Kasumi-1 (cell line): ENCODE measurements around the gene IMPA2.
A peak's percentile ranks its signal among the peaks of the same experiment; 100 is the strongest.
"Not testable (repeated sequence)": the region's sequence is repeated elsewhere in the genome, so short reads cannot be mapped to it uniquely, and the experiment has no call there.

Experiments used
- DNase-seq, 2 experiments: peaks; one replicate each; lab custom pipeline; 2025; lab: John Stamatoyannopoulos, UW

IMPA2 gene

GRCh38 chr18:11962597-11962996 is 18.7 kb upstream of the IMPA2 start:
- DNase-seq, result no peak

- no peak for DNase-seq
Measured at GRCh38 chr18:11963991-11964484, 17.3 kb upstream of the IMPA2 start.

DNA sequence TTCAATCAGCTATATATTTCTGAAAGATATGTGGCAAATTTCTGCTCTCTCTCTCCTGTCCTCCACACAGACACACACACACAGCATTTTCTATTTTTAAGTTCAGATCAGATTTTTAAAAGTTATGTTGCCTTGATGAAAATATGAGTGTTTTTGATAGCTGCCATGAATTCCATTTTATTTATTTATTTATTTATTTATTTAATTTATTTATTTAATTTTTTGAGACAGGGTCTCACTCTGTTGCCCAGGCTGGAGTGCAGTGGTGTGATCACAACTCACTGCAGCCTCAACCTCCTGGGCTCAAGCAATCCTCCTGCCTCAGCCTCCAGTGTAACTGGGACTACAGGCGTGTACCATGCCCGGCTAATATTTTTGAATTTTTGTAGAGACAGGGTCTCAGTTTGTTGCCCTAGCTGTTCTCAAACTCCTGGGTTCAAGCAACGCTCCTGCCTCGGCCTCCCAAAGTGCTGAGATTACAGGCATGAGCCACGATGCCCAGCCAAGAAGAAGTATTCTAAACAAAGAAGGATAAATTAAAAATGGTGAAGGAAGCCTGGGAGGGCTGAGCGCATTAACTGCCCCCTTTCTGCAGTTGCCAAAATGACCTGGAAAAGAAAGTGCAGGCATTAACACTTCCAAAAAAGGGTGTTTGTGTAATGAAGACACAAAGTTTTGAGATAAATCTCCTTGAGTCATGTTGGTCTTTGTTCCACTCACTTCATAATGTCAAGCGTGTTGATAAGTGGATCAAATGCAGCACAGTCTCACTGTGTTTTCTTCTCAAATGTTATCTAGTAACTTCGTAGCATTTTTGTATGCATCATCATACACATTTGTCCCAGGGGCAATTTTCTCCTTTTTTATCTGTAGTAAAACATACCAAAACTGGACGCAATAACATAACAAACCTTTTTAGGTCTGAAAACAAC is 11.1 kb upstream of the IMPA2 start:
- no peak for DNase-seq

- DNase-seq, result not testable (repeated sequence)
Measured at GRCh38 chr18:11970836-11971226, 10.5 kb upstream of the IMPA2 start.

- peak in 1 of 2 experiments; percentile 28 for DNase-seq
Measured at GRCh38 chr18:11972371-11973174, 8.7 kb upstream of the IMPA2 start.

DNA sequence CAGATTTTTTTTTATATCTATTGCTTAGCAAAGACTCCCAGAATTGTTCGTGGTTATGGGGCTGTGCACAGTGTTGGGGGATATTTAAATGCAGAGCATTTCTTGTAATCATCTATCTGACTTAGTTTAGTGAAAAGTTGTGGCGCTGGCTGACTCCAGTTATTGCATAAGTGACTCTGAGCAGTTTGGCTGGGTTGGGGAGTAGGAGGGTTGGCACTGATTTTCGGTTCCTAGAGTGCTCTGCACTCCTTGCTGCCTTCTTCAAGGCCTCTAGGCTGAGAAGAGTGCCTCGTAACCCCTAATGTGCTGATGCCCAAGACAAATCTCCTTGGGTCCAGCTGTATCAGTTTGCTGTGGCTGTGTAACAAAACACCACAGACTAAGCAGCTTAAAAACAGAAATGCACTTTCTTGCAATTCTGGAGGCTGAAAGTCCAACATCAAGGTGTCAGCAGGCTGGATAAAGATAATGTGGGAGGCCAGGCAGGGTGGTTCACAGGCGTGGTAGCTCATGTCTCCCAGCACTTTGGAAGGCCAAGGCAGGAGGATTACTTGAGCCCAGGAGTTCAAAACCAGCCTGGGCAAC is 6.5 kb upstream of the IMPA2 start:
- DNase-seq, result no peak

- no peak for DNase-seq
Measured at GRCh38 chr18:11975723-11976122, 5.6 kb upstream of the IMPA2 start.

- DNase-seq, result no peak
Measured at GRCh38 chr18:11976315-11977152, 4.8 kb upstream of the IMPA2 start.

- no peak for DNase-seq
Measured at GRCh38 chr18:11977153-11977466, 4.2 kb upstream of the IMPA2 start.

GRCh38 chr18:11978956-11979355 is 2.4 kb upstream of the IMPA2 start:
- DNase-seq, result no peak

DNA sequence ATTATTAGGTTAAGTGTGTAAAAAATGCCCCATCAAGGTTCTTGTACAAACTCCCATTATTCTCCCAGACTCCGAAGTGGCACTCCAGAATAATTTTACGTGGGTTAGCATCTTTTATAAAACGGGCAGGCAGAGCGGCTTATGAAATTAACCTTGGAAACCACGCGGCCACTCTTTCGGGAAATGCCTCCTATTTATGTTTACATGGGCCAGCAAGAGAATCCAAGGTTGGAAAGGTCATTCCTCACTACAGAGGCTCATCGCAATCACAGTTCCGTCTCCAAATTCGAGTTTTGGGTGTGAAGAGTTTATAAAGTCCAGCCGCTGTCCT is 1.2 kb upstream of the IMPA2 start:
- DNase-seq, result peak in 1 of 2 experiments; percentile 58

DNA sequence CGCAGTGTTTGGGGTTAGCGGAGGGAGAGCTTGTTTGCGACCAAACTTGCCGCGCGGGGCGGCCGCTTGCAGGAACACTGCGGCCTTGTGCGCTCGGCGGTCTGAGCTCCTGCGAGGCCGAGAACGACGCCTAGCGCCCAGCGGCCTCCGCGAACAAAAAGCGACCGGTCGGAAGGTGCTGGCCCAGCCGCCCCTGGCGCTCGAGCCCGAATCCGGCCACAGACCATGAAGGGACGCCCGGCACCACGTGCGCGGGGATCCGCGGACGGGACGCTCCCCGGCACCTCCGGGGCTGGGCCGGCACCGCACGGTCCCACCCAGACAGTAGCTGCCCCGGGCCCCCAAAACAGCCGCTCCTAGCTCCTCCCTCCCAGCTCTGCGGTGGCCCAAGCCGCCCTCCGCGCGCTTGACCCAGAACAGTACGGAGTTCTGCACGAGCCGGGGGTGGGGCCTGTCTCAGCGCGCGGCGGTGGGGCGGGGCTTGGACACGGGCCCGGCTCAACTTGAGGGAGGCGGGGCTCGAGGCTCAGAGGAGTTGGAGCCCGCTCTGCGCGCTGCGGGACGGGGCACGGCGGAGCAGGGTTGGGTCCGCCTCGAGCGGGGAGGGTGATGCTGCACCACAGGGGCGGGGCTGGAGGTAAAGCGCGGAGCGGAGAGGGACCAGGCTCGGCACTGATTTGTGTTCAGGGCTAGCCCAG is 664 bp upstream of the IMPA2 start:
- DNase-seq, result peak; percentile 95

DNA sequence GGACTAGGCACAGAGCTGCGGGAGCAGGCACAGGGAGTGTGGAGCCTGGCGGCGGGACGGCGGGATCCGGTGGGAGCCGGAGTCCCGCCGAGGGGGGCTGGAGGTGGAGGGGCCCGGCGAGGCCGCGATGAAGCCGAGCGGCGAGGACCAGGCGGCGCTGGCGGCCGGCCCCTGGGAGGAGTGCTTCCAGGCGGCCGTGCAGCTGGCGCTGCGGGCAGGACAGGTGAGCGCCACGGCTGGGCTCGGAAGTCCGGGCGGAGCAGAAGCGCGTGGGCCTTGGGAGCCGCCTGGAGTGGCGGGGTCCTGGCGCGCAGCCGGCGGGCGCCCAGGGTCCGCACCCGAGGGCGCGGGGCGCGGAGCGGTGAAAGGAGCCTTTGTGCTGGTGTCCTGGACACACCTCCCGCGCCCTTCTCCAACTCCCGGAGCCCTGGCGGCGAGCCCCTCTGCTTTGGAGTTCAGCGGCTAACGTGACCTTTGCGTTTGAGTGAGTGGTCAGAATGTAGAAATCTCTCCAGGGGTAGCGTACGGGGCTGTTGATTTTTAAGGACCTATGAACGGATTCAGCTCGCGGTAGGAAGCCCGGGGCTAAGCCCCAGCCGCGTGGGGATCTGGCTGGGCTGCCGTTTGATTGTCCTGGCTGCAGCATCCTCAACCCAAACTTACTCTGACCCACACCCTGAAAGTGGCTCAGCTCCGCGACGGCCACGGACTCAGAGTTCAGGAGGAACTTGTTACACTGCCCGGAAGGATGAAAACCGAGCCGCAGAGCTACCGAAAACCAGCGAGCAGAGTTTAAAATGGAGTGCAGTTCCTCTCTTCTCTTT is 448 bp downstream of the IMPA2 start:
- DNase-seq, result peak; percentile 39 to 40

- DNase-seq, result no peak
Measured at GRCh38 chr18:11982981-11983380, 1.7 kb downstream of the IMPA2 start.

DNA sequence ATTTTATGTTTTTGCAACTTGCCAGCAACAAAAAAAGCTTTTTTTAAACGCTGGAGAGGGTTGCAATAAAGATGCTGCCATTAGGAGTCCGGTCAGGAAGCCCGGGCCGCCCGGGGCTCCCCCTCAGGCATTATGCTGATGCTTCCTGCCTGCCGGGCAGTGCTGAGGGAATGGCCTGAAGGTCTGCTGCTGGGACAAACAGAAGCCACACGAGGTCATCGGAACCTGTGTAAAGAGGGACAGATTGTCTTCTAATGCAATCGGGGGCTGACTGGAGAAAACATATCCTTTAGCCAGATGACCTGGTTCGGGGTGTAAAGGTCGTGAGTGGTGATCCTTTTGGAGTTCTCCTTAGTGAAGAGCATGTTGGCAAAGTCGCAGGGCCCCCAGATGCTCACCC is 2.3 kb downstream of the IMPA2 start:
- DNase-seq, result no peak

DNA sequence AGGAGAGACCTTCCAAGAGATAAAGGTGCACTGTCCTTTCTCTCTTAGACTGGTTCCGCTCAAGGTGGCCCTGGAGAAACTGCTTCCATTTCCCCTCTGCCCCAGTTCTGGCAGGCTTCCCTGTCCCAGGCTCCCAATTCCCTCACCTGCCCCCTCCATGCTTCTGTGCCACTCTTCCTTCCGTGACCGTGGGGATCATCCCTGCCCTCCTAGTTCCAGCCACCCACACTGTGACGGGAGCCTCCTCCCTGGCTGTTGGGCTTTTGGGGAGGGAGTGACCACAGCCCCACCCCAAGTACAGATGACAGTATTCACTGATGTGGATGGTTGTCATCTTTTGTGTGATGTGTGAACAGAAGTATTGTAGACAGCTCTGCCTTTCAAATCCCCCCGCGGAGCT is 2.8 kb downstream of the IMPA2 start:
- no peak for DNase-seq

- no peak for DNase-seq
Measured at GRCh38 chr18:11985586-11985985, 4.3 kb downstream of the IMPA2 start.

- DNase-seq, result no peak
Measured at GRCh38 chr18:11986061-11986460, 4.8 kb downstream of the IMPA2 start.

DNA sequence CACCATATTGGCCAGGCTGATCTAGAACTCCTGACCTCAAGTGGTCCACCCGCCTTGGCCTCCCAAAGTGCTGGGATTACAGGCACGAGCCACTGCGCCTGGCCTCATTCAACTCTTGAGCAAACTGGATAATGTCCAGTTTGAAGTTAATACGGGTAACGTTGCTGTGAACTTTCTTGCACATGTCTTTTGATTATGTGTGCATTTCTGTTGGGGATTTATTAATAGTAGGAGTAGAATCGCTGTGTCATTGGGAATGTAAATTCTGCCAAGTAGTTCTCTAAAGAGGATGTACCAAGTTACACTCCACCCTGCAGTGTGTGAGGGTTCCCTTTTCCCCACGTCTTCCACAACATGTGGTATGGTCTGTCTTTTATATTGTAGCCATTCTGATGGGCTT is 6.2 kb downstream of the IMPA2 start:
- peak; percentile 64 to 65 for DNase-seq

GRCh38 chr18:11989174-11989573 is 7.9 kb downstream of the IMPA2 start:
- no peak for DNase-seq
